Stromal cell of bone marrow (primary cell): ENCODE measurements around the gene MAP3K4.

ENCODE experiments used
- DNase-seq: peaks from one replicate; pipeline ENCODE4 v3.0.0-alpha.2; 2012; ENCODE audit warnings: low read depth

MAP3K4 gene, protein sequence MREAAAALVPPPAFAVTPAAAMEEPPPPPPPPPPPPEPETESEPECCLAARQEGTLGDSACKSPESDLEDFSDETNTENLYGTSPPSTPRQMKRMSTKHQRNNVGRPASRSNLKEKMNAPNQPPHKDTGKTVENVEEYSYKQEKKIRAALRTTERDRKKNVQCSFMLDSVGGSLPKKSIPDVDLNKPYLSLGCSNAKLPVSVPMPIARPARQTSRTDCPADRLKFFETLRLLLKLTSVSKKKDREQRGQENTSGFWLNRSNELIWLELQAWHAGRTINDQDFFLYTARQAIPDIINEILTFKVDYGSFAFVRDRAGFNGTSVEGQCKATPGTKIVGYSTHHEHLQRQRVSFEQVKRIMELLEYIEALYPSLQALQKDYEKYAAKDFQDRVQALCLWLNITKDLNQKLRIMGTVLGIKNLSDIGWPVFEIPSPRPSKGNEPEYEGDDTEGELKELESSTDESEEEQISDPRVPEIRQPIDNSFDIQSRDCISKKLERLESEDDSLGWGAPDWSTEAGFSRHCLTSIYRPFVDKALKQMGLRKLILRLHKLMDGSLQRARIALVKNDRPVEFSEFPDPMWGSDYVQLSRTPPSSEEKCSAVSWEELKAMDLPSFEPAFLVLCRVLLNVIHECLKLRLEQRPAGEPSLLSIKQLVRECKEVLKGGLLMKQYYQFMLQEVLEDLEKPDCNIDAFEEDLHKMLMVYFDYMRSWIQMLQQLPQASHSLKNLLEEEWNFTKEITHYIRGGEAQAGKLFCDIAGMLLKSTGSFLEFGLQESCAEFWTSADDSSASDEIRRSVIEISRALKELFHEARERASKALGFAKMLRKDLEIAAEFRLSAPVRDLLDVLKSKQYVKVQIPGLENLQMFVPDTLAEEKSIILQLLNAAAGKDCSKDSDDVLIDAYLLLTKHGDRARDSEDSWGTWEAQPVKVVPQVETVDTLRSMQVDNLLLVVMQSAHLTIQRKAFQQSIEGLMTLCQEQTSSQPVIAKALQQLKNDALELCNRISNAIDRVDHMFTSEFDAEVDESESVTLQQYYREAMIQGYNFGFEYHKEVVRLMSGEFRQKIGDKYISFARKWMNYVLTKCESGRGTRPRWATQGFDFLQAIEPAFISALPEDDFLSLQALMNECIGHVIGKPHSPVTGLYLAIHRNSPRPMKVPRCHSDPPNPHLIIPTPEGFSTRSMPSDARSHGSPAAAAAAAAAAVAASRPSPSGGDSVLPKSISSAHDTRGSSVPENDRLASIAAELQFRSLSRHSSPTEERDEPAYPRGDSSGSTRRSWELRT (N-terminal part only)

GRCh38 chr6:160991406-160992060, at the start of gene MAP3K4:
MAP3K4 (plus strand) TSS chr6:160991769; CDS start chr6:160991932, 163 bp downstream.
- DNase-seq = peak; percentile 60

DNA sequence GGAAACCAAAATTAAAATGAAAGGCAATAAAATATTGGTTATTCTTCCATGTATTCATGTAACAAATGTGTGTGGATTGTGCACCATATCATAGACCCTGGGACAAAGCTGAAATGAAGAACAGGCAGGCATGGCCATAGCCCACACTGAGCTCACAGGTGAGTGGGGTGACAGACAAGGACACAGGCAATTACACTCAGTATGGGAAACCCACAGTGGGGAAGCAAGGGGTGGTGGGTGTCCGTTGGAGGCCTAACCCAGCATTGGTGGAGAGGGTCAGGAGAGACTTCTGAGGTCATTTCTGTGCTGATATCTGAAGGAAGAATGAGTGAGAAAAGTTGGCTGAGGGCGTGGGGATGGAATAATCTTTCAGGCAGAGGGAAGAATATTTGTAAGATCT, 47.6 kb upstream of the MAP3K4 start:
- DNase-seq = no peak

GRCh38 chr6:160945516-160946177, 45.9 kb upstream of the MAP3K4 start:
- DNase-seq = no peak

- DNase-seq = no peak
These were observed 42.0 kb upstream of the MAP3K4 start for GRCh38 chr6:160949531-160949930.

GRCh38 chr6:160950507-160950906, 41.1 kb upstream of the MAP3K4 start:
- DNase-seq = peak; percentile 60

DNA sequence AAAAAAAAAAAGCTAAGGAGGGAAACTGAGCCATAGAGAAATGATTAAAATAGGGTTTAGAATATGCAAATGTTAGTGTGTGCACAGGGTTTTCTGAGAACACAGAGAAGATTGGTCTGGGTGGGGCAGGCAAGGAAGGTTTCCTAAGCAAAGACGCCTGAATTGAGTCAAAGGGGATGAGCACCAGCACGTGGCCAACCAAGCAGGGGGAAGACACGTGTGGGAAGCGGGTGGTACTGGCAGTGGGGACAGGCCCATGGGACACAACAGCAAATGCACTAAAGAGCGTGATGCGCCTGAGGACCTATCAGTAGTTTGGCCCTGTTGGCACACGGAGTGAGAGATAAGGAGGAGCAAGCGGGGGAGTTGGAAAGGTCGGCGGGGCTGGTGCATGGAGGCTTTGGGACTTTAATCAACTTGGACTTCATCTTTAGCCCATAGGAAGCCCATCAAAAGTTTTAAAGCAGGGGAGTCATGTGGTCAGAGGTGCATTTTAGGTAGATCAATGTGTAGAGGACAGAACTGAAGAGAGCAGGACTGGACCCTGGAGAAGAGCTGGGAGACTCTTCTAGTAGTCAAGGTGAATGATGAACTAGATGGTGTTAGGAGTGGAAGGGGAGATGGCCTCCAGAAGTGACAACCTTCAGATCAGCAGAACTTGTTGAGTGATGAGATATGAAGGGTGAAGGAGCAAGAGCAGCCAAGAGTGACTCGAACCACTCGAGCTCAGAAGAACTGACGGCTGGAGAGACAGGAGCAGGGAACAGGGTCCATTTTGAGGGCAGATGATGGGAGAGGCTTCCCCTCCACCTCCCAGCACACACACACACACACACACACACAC, 40.2 kb upstream of the MAP3K4 start:
- no peak for DNase-seq

GRCh38 chr6:160952633-160953281, 38.8 kb upstream of the MAP3K4 start:
- no peak for DNase-seq

DNA sequence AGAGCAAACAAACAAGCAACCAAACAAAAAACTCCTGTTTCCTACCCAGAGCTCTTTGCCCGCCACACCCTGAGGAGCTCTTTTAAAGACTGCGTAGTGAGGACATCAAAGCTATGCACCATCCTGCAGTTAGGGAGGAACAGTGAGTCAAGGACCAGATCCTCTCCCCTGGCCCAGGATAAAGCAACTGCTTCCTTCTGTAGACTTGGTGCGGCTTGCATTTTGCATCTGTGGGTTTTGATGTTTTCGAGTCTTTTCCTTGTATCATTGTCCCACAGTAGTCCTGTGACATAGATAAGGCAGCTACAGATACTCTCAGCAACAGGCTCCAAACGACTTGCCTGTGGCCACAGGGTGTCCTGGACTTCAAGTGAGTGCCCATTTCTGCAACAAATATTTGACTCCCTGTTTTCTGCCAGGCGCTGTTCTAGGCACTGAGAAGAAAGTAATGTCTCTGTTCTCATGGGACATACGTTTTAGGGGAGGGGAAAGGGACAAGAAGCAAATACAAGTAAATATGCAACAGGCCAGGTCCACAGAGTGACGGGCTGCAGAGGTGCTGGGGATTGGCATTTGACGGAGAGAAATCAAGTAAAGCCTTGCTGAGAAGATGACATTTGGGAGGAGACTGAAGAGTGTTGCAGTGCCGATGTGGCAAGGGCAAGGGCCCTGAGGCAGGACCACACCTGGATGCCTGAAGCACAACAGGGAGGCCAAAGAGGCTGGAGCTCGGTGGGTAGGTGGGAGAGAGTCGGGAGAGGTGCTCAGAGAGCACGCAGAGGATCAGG, 35.9 kb upstream of the MAP3K4 start:
- DNase-seq = no peak

GRCh38 chr6:160956300-160957035, 35.1 kb upstream of the MAP3K4 start:
- DNase-seq = no peak

- no peak for DNase-seq
These were observed 31.7 kb upstream of the MAP3K4 start for GRCh38 chr6:160959726-160960435.

GRCh38 chr6:160960839-160961238, 30.7 kb upstream of the MAP3K4 start:
- DNase-seq = no peak

DNA sequence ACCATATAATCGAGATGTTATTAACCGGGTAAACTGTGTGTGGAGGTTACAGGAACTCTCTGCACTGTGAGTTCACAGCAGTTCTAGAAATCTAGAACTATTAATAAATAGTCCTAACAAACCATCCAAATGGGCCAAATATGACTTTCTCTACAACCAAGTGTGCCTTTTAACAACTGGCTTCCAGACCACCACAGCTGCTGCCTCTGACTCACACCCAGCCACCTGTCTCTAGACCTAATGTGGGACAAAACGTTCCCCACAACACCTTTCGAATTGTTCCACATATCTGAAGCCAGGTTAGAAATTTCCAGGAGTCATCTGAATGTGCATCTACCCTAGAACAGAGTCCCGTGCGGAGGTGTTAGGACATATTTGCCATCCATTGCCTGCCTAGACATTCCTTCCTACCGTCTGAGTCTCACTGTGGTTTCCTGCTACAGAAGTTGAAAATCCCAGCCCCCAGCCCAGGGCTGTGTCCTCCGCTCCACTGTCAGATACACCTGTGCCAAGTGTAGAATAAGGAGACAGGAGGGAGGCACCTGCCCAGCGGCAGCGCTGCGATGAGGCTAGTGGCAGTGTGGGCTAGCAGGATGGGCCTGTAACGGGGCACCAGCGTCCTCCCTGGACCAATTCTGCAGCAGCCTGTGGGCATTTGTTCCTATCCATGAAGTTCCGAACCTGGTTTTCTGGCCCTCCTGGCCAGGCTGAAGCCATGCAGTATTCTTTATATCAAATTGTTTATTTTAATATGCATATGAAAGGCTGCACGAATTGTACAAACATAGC, 28.5 kb upstream of the MAP3K4 start:
- no peak for DNase-seq

DNA sequence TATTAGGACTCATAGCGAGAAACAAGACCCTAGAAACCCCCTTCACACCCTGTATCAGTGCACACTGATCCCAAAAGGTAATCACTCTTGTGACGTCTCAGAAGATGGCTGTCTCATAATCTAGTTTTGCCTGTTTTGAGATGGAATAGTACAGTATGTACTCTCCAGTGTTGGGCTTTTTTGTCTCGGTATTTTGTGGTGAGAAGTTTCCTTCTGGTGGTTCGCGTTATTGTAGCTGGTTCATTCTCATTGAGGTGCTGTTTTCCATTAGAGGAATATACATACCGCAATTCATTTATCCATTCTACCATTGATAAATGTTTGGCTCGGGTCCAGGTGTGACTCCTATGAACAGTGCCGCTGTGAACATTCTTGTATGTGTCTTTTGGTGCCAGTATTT, 27.9 kb upstream of the MAP3K4 start:
- DNase-seq = no peak

DNA sequence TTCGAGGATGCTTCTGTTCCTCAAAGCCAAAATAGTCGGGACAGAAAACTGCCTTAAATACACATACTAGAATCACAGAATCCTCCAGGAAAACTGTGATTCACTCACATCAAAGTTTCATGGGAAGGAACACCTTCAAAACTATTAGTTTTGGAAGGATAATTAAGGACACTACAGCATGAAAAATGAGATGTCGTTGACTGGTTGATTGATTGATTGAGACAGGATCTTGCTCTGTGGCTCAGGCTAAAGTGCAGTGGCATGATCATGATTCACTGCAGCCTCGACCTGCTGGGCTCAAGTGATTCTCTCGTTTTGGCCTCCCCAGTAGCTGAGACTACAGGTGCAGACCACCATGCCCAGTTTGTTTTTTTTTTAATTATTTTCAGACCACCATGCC, 25.7 kb upstream of the MAP3K4 start:
- no peak for DNase-seq

GRCh38 chr6:160966493-160967229, 24.9 kb upstream of the MAP3K4 start:
- no peak for DNase-seq

- no peak for DNase-seq
These were observed 24.2 kb upstream of the MAP3K4 start for GRCh38 chr6:160967351-160967750.
